Lower leg skin (tissue), 4 donors: ENCODE data around the gene KCTD7. TPM values are rescaled to one million over a fixed set of nuclear protein-coding genes. Genes with fewer than 3 reads are reported as not detected.
"Not testable (repeated sequence)": the region's sequence is repeated elsewhere in the genome, so short reads cannot be mapped to it uniquely, and the experiment has no call there.

Experiments used
- DNase-seq, 2 donors: peaks; one replicate each; pipeline ENCODE4 v3.0.0-alpha.2; 2019; ENCODE audit warnings: low spot score in 2 of 2
- H3K4me3 ChIP-seq: fragments of 200-600 bp; sonication (generic); 2 replicates; pipeline ENCODE4 v1.5.1; 2017; ENCODE audit warnings: mild to moderate bottlenecking, low read depth; ENCODE audit not compliant: poor library complexity, severe bottlenecking
- POLR2A ChIP-seq, 2 donors: fragments of 450-650 bp; IDR thresholded peaks; one replicate each; pipeline ENCODE4 v1.6.1; 2016 to 2017; ENCODE audit warnings: antibody characterized with exemption in 2 of 2, mild to moderate bottlenecking in 1 of 2, moderate library complexity in 1 of 2
- WGBS, 2 donors: methylation state at CpG; one replicate each; pipeline ENCODE4 v1.1.5; 2018; 5-methylcytosine and 5-hydroxymethylcytosine counted together
- intact Hi-C: fragments of 100-400 bp; cut with DNase I; formaldehyde crosslinking; loops from one replicate; pipeline ENCODE4 v1.15.0; 2023; ENCODE audit warnings: low total_unique reads
- total RNA-seq, 4 donors: library from RNA; depleted of rRNA; stranded (reverse); fragments of >200 nt; gene quantifications; one replicate each; pipeline ENCODE4 v1.1.0, GENCODE V29; 2016
- TF ChIP-seq, protein P1 (sequence below), 3 donors: fragments of 450-650 bp; IDR thresholded peaks; one replicate each; pipeline ENCODE4 v1.5.1; 2016; ENCODE audit warnings: antibody characterized with exemption in 3 of 3, mild to moderate bottlenecking in 3 of 3, moderate library complexity in 2 of 3

KCTD7 gene
- total RNA-seq, 4 donors from 2014 or later, result 5.1 to 8.2 (median 6.1) TPM

DNA sequence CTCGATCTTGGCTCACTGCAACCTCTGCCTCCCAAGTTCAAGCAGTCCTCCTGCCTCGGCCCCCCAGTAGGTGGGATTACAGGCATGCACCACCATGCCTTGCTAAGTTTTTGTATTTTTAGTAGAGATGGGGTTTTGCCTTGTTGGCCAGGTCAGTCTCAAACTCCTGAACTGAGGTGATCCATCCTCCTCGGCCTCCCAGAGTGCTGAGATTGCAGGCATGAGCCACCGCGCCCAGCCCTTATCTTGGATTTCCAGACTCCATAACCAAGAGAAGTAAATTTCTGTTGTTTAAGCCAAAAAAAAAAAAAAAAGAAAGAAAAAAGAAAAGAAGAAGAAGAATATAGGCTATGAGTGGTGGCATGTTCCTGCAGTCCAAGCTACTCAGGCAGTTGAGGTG is 58.5 kb downstream of the KCTD7 start:
- DNase-seq, result peak in 1 of 2 donors; percentile 60
- H3K4me3 ChIP-seq, result no peak overlapping the region
- TF ChIP-seq POLR2A (IDR thresholded peaks at IDR 0.05), result no peak
- TF ChIP-seq, protein P1, sequence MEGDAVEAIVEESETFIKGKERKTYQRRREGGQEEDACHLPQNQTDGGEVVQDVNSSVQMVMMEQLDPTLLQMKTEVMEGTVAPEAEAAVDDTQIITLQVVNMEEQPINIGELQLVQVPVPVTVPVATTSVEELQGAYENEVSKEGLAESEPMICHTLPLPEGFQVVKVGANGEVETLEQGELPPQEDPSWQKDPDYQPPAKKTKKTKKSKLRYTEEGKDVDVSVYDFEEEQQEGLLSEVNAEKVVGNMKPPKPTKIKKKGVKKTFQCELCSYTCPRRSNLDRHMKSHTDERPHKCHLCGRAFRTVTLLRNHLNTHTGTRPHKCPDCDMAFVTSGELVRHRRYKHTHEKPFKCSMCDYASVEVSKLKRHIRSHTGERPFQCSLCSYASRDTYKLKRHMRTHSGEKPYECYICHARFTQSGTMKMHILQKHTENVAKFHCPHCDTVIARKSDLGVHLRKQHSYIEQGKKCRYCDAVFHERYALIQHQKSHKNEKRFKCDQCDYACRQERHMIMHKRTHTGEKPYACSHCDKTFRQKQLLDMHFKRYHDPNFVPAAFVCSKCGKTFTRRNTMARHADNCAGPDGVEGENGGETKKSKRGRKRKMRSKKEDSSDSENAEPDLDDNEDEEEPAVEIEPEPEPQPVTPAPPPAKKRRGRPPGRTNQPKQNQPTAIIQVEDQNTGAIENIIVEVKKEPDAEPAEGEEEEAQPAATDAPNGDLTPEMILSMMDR (IDR thresholded peaks at IDR 0.05), result no peak
- 95 to 99% methylated on average over 5 of the region's 5 CpGs for WGBS, 2 donors
- intact Hi-C loops, result no loop called here

DNA sequence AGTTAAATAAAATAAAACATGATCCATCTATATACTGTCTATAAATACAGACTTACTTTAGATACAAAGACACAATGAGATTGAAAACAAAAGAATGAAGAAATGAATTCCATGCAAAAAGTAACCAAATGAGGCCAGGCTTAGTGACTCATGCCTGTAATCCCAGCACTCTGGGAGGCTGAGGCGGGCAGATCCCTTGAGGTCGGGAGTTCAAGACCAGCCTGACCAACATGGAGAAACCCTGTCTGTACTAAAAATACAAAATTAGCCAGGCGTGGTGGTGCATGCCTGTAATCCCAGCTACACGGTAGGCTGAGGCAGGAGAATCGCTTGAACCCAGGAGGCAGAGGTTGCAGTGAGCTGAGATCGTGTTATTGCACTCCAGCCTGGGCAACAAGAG is 59.0 kb downstream of the KCTD7 start:
- 87 to 98% methylated on average over 6 of the region's 6 CpGs for WGBS, 2 donors
- H3K4me3 ChIP-seq, intact Hi-C loops: not testable (repeated sequence)
- peak in 1 of 2 donors; percentile 25 for DNase-seq

DNA sequence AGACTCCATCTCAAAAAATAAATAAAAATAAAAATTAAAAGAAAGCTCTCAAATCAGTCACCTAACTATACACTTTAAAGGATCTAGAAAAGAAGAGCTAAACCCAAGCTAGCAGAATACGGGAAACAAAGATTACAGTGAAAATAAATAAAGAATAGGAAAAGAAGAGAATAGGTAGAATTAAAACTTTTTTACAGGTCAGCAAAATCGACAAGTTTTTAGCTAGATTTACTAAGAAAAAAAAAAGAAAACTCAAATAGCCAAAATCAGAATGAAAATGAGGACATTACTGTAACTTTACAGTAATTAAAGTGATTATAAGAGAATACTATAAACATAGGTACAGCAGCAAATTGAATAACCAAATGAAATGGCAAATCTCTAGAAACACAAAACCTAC is 60.4 kb downstream of the KCTD7 start:
- TF ChIP-seq POLR2A (IDR thresholded peaks at IDR 0.05), result no peak
- TF ChIP-seq, protein P1 (IDR thresholded peaks at IDR 0.05), result no peak
- 96 to 99% methylated on average over 2 of the region's 2 CpGs for WGBS, 2 donors
- intact Hi-C loops, result no loop called here
- H3K4me3 ChIP-seq, result no peak overlapping the region
- DNase-seq, result no peak

DNA sequence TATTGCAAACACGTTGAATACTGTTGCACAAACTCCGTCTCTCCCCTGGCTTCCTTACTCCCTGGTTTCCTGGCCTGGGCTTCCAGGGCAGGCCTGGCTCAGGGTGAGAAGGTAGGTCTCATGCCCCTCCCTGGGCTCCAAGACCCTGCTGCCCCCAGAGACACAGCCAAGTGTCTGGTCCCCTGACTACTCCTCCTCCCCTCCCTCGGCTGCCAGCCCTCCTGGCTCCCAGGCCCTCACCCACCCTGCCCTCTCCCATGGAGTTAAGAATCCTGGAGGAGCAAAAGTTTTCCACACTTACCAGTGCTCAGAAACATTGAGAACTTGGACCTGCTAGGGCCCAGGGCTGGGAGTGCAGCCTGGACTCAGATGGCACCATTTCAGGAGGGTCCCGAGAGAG is 64.7 kb downstream of the KCTD7 start:
- DNase-seq, result no peak
- WGBS, 2 donors, result 69 to 72% methylated on average over 4 of the region's 4 CpGs
- intact Hi-C loops, result no loop called here
- TF ChIP-seq POLR2A (IDR thresholded peaks at IDR 0.05), result no peak
- TF ChIP-seq, protein P1 (IDR thresholded peaks at IDR 0.05), result no peak
- no peak overlapping the region for H3K4me3 ChIP-seq

Other genes with a start within 250 kb of the KCTD7 start
- 10 to 100 TPM; 44.6 to 53.2 (median 48.1) TPM for gene RABGEF1, start 111.9 kb downstream of the KCTD7 start, total RNA-seq